Mesodermal cell (in vitro differentiated cells): ENCODE measurements around the gene ELP5.

Source experiments
- H3K27ac ChIP-seq: 2 replicates; pipeline ENCODE4 v1.7.0; 2013; ENCODE audit warnings: mild to moderate bottlenecking, low read depth, low read length, moderate library complexity; ENCODE audit not compliant: severe bottlenecking
- H3K36me3 ChIP-seq: 2 replicates; pipeline ENCODE4 v1.7.1; 2013; ENCODE audit warnings: mild to moderate bottlenecking, low read length, moderate library complexity; ENCODE audit not compliant: control insufficient read depth, insufficient read depth
- H3K4me1 ChIP-seq: one replicate; pipeline ENCODE4 v1.7.1; 2013; ENCODE audit warnings: mild to moderate bottlenecking, low read length; ENCODE audit not compliant: insufficient read depth, control insufficient read depth, poor library complexity, severe bottlenecking
- H3K4me3 ChIP-seq: 2 replicates; pipeline ENCODE4 v1.7.0; 2013; ENCODE audit warnings: low read length, control low read depth, mild to moderate bottlenecking; ENCODE audit not compliant: insufficient read depth, poor library complexity, severe bottlenecking; ENCODE audit errors: extremely low read depth
- H3K9me3 ChIP-seq: 2 replicates; pipeline ENCODE4 v1.7.1; 2013; ENCODE audit warnings: mild to moderate bottlenecking, low read length, moderate library complexity; ENCODE audit not compliant: control insufficient read depth
- WGBS, 2 experiments: methylation state at CpG; one replicate each; pipeline ENCODE4 v1.1.5; 2013; ENCODE audit warnings: missing lambda C conversion rate in 2 of 2; ENCODE audit not compliant: insufficient coverage in 2 of 2; 5-methylcytosine and 5-hydroxymethylcytosine counted together

The ELP5 gene

GRCh38 chr17:7259555-7259889, 7.5 kb downstream of the ELP5 start:
- Histone ChIP-seq H3K36me3 (peaks cover 55% of the 10 kb centered on the region), H3K9me3 (no peaks in the 10 kb centered on the region), H3K27ac (no peak overlapping the region), H3K4me1 (peaks cover 7% of the 10 kb centered on the region), H3K4me3 (no peak overlapping the region)
- WGBS, 2 experiments: 100% methylated on average over 2 of the region's 6 CpGs

GRCh38 chr17:7260151-7260550, 8.1 kb downstream of the ELP5 start:
- Histone ChIP-seq H3K4me3 (no peak overlapping the region), H3K4me1 (peaks cover 7% of the 10 kb centered on the region), H3K27ac (no peak overlapping the region), H3K36me3 (peaks cover 49% of the 10 kb centered on the region), H3K9me3 (no peaks in the 10 kb centered on the region)
- WGBS, 2 experiments: 96 to 100% methylated on average over 1 to 2 of the region's 4 CpGs

- Histone ChIP-seq H3K4me1 (peaks cover 7% of the 10 kb centered on the region), H3K9me3 (no peaks in the 10 kb centered on the region), H3K36me3 (peaks cover 42% of the 10 kb centered on the region), H3K4me3 (peak overlapping the region; percentile 37), H3K27ac (no peak overlapping the region)
- 18 to 20% methylated on average over 43 to 44 of the region's 54 CpGs for WGBS, 2 experiments
These were observed 8.8 kb downstream of the ELP5 start for GRCh38 chr17:7260651-7261378.

- no peaks in the 10 kb centered on the region for H3K9me3 ChIP-seq
- H3K27ac ChIP-seq: no peak overlapping the region
- H3K36me3 ChIP-seq: peaks cover 35% of the 10 kb centered on the region
- peak overlapping the region; percentile 37 for H3K4me3 ChIP-seq
- H3K4me1 ChIP-seq: peaks cover 7% of the 10 kb centered on the region
- WGBS, 2 experiments: 11 to 22% methylated on average over 54 to 55 of the region's 71 CpGs
These were observed 9.6 kb downstream of the ELP5 start for GRCh38 chr17:7261379-7262191.

GRCh38 chr17:7262192-7262934, 10.3 kb downstream of the ELP5 start, which contains the start of gene CLDN7:
Gene CLDN7, minus strand, starts transcription at chr17:7262478. Its CDS starts 435 bp downstream, at chr17:7262043.
- Histone ChIP-seq H3K36me3 (peaks cover 27% of the 10 kb centered on the region), H3K4me1 (peaks cover 7% of the 10 kb centered on the region), H3K27ac (no peak within 1 kb of the TSS), H3K4me3 (peak within 1 kb of the TSS; percentile 37), H3K9me3 (no peaks in the 10 kb centered on the region)
- 5 to 6% methylated on average over 39 to 64 of the region's 64 CpGs for WGBS, 2 experiments

GRCh38 chr17:7262935-7263800, 11.2 kb downstream of the ELP5 start:
- Histone ChIP-seq H3K36me3 (peaks cover 20% of the 10 kb centered on the region), H3K9me3 (no peaks in the 10 kb centered on the region), H3K4me3 (peak overlapping the region; percentile 37), H3K27ac (no peak overlapping the region), H3K4me1 (peaks cover 7% of the 10 kb centered on the region)
- 20% methylated on average over 16 to 21 of the region's 26 CpGs for WGBS, 2 experiments

GRCh38 chr17:7263801-7264078, 11.7 kb downstream of the ELP5 start:
- WGBS, 2 experiments: 63 to 67% methylated on average over 4 of the region's 4 CpGs

GRCh38 chr17:7266784-7267183, 14.8 kb downstream of the ELP5 start:
- Histone ChIP-seq H3K27ac (no peak overlapping the region), H3K9me3 (no peaks in the 10 kb centered on the region), H3K36me3 (no peaks in the 10 kb centered on the region), H3K4me3 (no peak overlapping the region), H3K4me1 (peaks cover 7% of the 10 kb centered on the region)
- no CpG with 5 or more reads among the region's 1 CpG for WGBS, 2 experiments

More at GRCh38 chr17:7263801-7264078, 11.7 kb downstream of the ELP5 start:
- H3K36me3 ChIP-seq: peaks cover 15% of the 10 kb centered on the region
- H3K4me1 ChIP-seq: peaks cover 7% of the 10 kb centered on the region
- H3K9me3 ChIP-seq: no peaks in the 10 kb centered on the region
- H3K4me3 ChIP-seq: no peak overlapping the region
- H3K27ac ChIP-seq: no peak overlapping the region

- 87 to 94% methylated on average over 5 of the region's 8 CpGs for WGBS, 2 experiments
These were observed 27.4 kb downstream of the ELP5 start for GRCh38 chr17:7279448-7279847.

GRCh38 chr17:7280519-7281073, 28.6 kb downstream of the ELP5 start:
- WGBS, 2 experiments: 1 to 3% methylated on average over 18 to 26 of the region's 29 CpGs
- Histone ChIP-seq H3K4me1 (peaks cover 3% of the 10 kb centered on the region), H3K27ac (peak overlapping the region; percentile 50), H3K36me3 (no peaks in the 10 kb centered on the region), H3K4me3 (peak overlapping the region; percentile 46), H3K9me3 (no peaks in the 10 kb centered on the region)

More at GRCh38 chr17:7279448-7279847, 27.4 kb downstream of the ELP5 start:
- Histone ChIP-seq H3K4me3 (no peak overlapping the region), H3K27ac (no peak overlapping the region), H3K9me3 (no peaks in the 10 kb centered on the region), H3K36me3 (no peaks in the 10 kb centered on the region), H3K4me1 (peaks cover 3% of the 10 kb centered on the region)
